HAP-1 (cell line): ENCODE results near the gene ABLIM1.

Source experiments
- DNase-seq, 2 experiments: peaks; one replicate each; pipeline ENCODE4 v3.0.0-alpha.2; 2016 to 2020; ENCODE audit warnings: low spot score in 2 of 2
- H3K27me3 ChIP-seq: fragments of 250-450 bp; sonication (Bioruptor Pico); 2 replicates; pipeline ENCODE4 v1.5.1; 2020; ENCODE audit warnings: low read depth, mild to moderate bottlenecking, moderate library complexity
- H3K36me3 ChIP-seq: fragments of 250-450 bp; sonication (Bioruptor Pico); replicated peaks from 2 replicates; pipeline ENCODE4 v1.5.1; 2020; ENCODE audit warnings: mild to moderate bottlenecking
- H3K4me1 ChIP-seq: fragments of 250-450 bp; sonication (Bioruptor Pico); 2 replicates; pipeline ENCODE4 v1.5.1; 2020; ENCODE audit warnings: mild to moderate bottlenecking
- H3K4me3 ChIP-seq: fragments of 250-450 bp; sonication (Bioruptor Pico); 2 replicates; pipeline ENCODE4 v1.5.1; 2020; ENCODE audit warnings: mild to moderate bottlenecking, moderate library complexity
- H3K9me3 ChIP-seq: fragments of 250-450 bp; sonication (Bioruptor Pico); 2 replicates; pipeline ENCODE4 v1.5.1; 2020; ENCODE audit warnings: mild to moderate bottlenecking, moderate library complexity
- in situ Hi-C: fragments of 300-500 bp; cut with MboI; formaldehyde crosslinking; loops from 3 replicates; pipeline ENCODE4 v1.14.3; 2020; ENCODE audit warnings: low sequenced_read_pairs, inconsistent platforms, mixed read lengths

Gene ABLIM1

GRCh38 chr10:114685456-114685855 is 27.4 kb upstream of the ABLIM1 start:
- Histone ChIP-seq H3K4me1 (peaks cover 13% of the 10 kb centered on the region), H3K9me3 (no peaks in the 10 kb centered on the region), H3K36me3 (no peaks in the 10 kb centered on the region), H3K27me3 (no peaks in the 10 kb centered on the region), H3K4me3 (no peak overlapping the region)
- DNase-seq: no peak
- in situ Hi-C loops: no loop called here

- Histone ChIP-seq H3K9me3 (no peaks in the 10 kb centered on the region), H3K36me3 (no peaks in the 10 kb centered on the region), H3K4me3 (no peak overlapping the region), H3K27me3 (no peaks in the 10 kb centered on the region), H3K4me1 (peaks cover 13% of the 10 kb centered on the region)
- no peak for DNase-seq
- in situ Hi-C loops: no loop called here
These were observed 26.7 kb upstream of the ABLIM1 start for GRCh38 chr10:114684822-114685209.

DNA sequence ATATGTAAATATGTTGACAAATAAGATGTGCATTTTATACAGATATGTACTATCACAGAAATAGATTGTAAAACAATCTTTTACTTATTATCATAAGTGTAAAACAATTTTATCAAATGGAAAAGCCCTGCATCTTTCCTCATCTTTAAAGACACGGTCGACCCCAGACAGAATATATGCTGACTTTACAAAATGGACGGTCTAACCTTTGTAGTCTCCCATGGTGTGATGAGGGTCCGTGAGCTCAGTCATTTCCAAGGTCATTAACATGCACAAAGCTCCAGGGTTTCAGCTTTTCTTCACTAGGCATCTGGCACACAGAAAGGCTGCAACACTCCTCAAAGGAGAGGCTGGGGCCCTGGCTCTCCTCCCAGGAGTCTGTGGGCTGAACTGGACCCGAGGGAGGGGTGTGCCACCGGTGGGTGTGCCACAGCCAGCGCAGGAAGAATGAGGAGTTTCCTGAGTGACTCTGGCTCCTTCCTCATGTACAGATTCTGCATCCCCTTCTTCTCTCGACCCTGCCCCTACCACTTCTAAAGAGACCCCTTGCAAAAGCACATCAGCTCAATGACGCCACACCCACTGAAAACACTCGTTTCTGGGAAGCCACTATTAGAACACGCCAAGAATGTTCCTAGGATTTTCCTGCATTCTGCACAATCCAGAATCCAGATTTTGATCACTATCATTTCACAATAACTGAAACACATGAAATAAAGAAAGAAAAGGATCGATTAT is 26.2 kb upstream of the ABLIM1 start:
- Histone ChIP-seq H3K4me1 (peaks cover 13% of the 10 kb centered on the region), H3K4me3 (no peak overlapping the region), H3K9me3 (no peaks in the 10 kb centered on the region), H3K36me3 (no peaks in the 10 kb centered on the region), H3K27me3 (no peaks in the 10 kb centered on the region)
- in situ Hi-C loops: no loop called here
- no peak for DNase-seq

DNA sequence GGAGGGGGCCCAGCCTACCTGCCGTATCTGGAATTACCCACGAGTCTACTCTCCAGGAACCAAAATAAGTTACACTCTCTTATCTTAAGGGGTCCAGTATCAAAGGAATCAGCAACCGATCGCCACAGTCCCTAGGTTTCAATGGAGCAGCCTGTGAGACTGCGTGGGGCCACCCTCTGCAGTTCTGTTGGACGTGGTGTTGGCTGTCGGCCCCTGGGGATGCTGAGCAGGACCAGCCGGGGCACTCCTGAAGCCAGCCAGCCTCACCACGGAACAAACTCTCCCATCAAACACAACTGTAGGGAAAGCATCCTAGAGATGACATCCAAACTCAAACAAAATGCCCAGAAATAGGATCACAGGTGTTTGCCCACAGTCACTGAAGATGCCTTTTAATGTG is 25.5 kb upstream of the ABLIM1 start:
- Histone ChIP-seq H3K4me3 (no peak overlapping the region), H3K4me1 (peaks cover 19% of the 10 kb centered on the region), H3K36me3 (no peaks in the 10 kb centered on the region), H3K9me3 (no peaks in the 10 kb centered on the region), H3K27me3 (no peaks in the 10 kb centered on the region)
- in situ Hi-C loops: no loop called here
- DNase-seq: no peak

- no peaks in the 10 kb centered on the region for H3K9me3 ChIP-seq
- H3K36me3 ChIP-seq: no peaks in the 10 kb centered on the region
- DNase-seq: no peak
- H3K4me1 ChIP-seq: peaks cover 20% of the 10 kb centered on the region
- H3K4me3 ChIP-seq: no peak overlapping the region
- in situ Hi-C loops: no loop called here
- no peaks in the 10 kb centered on the region for H3K27me3 ChIP-seq
These were observed 25.1 kb upstream of the ABLIM1 start for GRCh38 chr10:114683162-114683561.

DNA sequence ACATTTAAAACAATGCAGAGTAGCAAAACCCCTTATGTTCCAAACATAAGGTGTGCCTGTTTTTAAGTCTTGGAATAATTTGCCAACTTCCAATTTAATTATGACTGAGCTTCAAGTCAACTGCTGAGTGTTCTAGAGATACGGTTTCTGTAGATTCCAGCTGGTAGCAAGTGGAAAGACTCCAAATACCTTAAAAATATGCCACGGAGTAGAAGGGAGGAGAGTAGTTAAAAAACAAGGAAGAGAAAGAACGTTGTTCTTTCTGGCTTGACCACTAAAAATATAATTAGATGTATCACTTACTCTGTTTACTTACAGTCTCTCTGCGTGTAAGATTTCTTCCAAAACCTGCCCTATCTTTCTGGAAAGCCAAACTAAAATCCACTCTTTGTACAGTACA is 24.5 kb upstream of the ABLIM1 start:
- DNase-seq: no peak
- Histone ChIP-seq H3K4me1 (peaks cover 26% of the 10 kb centered on the region), H3K9me3 (no peaks in the 10 kb centered on the region), H3K36me3 (no peaks in the 10 kb centered on the region), H3K27me3 (no peaks in the 10 kb centered on the region), H3K4me3 (no peak overlapping the region)
- in situ Hi-C loops: no loop called here

DNA sequence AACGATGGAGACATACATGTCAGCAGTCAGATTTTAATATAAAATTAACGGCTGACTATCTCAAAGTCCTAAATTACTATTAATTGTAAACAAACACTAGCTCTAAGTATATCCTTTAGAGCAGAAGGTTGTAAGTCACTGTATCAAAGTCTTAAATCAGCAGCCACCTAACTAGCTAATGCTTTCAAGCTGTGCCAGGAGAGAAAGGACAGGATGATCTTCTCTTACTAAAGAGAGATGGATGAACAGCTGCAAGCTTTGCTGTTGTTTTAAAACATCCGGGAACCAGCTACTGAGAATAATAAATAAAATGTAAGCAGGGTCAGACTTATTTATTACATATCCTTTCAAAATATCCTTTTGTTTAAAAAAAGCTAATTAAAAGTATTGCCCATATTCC is 24.0 kb upstream of the ABLIM1 start:
- no peak for DNase-seq
- Histone ChIP-seq H3K27me3 (no peaks in the 10 kb centered on the region), H3K9me3 (no peaks in the 10 kb centered on the region), H3K36me3 (no peaks in the 10 kb centered on the region), H3K4me3 (no peak overlapping the region), H3K4me1 (peaks cover 25% of the 10 kb centered on the region)
- in situ Hi-C loops: no loop called here

GRCh38 chr10:114681542-114681941 is 23.5 kb upstream of the ABLIM1 start:
- Histone ChIP-seq H3K36me3 (no peaks in the 10 kb centered on the region), H3K4me3 (no peak overlapping the region), H3K9me3 (no peaks in the 10 kb centered on the region), H3K4me1 (peaks cover 23% of the 10 kb centered on the region), H3K27me3 (no peaks in the 10 kb centered on the region)
- in situ Hi-C loops: no loop called here
- no peak for DNase-seq

GRCh38 chr10:114680543-114681117 is 22.6 kb upstream of the ABLIM1 start:
- DNase-seq: no peak
- H3K27me3 ChIP-seq: no peaks in the 10 kb centered on the region
- in situ Hi-C loops: no loop called here
- no peaks in the 10 kb centered on the region for H3K36me3 ChIP-seq
- H3K4me3 ChIP-seq: no peak overlapping the region
- H3K9me3 ChIP-seq: no peaks in the 10 kb centered on the region
- peaks cover 23% of the 10 kb centered on the region for H3K4me1 ChIP-seq

GRCh38 chr10:114679552-114679951 is 21.5 kb upstream of the ABLIM1 start:
- DNase-seq: no peak
- no peak overlapping the region for H3K4me3 ChIP-seq
- in situ Hi-C loops: no loop called here
- H3K27me3 ChIP-seq: no peaks in the 10 kb centered on the region
- no peaks in the 10 kb centered on the region for H3K36me3 ChIP-seq
- no peaks in the 10 kb centered on the region for H3K9me3 ChIP-seq
- peaks cover 16% of the 10 kb centered on the region for H3K4me1 ChIP-seq

DNA sequence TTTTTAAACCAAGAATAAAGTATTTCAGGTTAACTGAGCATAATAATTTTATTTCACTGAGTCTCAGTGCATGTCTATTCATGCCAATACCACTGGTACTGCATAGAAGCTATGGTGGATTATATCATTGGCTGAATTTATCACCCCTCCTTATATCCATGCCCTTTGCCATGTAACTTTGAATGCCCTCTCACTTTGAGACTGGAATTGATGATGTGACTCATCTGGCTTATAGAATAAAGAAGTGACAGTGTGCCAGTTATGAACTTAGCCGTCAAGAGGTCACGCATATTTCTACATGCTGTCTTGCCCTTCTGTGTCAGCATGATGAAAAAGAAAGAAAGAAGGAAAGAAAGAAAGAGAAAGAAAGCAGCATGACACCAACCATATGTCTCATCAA is 20.7 kb upstream of the ABLIM1 start:
- Histone ChIP-seq H3K27me3 (no peaks in the 10 kb centered on the region), H3K36me3 (no peaks in the 10 kb centered on the region), H3K4me1 (peaks cover 13% of the 10 kb centered on the region), H3K4me3 (no peak overlapping the region), H3K9me3 (no peaks in the 10 kb centered on the region)
- in situ Hi-C loops: no loop called here
- no peak for DNase-seq

DNA sequence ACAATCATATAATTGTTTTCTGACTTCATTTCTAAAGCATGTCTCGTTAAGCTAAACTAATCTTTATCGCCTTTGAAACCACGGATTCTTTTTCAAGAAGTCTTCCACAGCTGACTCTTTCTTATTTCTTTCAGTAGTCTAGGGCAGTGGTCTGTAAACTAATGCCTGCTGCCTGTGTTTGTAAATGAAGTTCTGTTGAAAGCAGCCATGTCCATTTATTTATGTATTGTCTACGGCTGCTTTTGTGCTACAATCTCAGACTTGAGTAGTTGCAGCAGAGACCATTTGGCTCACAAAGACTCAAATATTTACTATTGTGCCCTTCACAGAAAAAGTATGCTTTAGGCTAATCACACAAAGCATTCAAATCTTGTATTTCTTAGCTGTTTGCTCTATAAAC is 20.3 kb upstream of the ABLIM1 start:
- peak; percentile 36 to 92 for DNase-seq
- no peaks in the 10 kb centered on the region for H3K36me3 ChIP-seq
- H3K27me3 ChIP-seq: no peaks in the 10 kb centered on the region
- no peaks in the 10 kb centered on the region for H3K9me3 ChIP-seq
- peaks cover 13% of the 10 kb centered on the region for H3K4me1 ChIP-seq
- H3K4me3 ChIP-seq: no peak overlapping the region
- in situ Hi-C loops: no loop called here

DNA sequence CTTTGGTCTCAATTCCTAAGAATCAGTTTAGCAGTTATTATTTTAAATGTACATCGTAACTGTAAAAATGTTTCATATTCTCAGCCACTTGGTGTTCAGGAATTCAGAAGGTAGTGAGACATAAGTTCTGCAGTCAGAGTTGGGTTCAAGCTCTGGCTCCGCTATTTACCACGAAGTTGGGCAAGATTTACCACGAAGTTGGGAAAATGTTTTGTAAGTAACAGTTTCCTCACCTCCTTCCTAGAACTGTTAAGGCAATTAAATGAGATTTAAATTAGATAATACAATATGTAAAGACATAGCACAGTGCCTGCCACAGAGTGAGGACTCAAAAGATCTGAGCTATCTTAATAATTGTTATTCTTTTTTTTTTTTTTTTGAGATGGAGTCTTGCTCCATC is 16.3 kb upstream of the ABLIM1 start:
- DNase-seq: no peak

GRCh38 chr10:114669648-114670047 is 11.6 kb upstream of the ABLIM1 start:
- no peaks in the 10 kb centered on the region for H3K27me3 ChIP-seq
- no peak overlapping the region for H3K4me3 ChIP-seq
- peaks cover 10% of the 10 kb centered on the region for H3K4me1 ChIP-seq
- no peak for DNase-seq
- H3K36me3 ChIP-seq: no peaks in the 10 kb centered on the region
- H3K9me3 ChIP-seq: no peaks in the 10 kb centered on the region
- in situ Hi-C loops: no loop called here

More for the DNA sequence above, 16.3 kb upstream of the ABLIM1 start:
- H3K27me3 ChIP-seq: no peaks in the 10 kb centered on the region
- no peak overlapping the region for H3K4me3 ChIP-seq
- H3K4me1 ChIP-seq: peaks cover 13% of the 10 kb centered on the region
- H3K36me3 ChIP-seq: no peaks in the 10 kb centered on the region
- in situ Hi-C loops: no loop called here
- H3K9me3 ChIP-seq: no peaks in the 10 kb centered on the region
